C4-2B (cell line): Measurements from ENCODE around the gene TAS1R1.

Experiments
- H3K27ac ChIP-seq: fragments of 450-650 bp; 2 replicates; pipeline ENCODE4 v1.5.1; 2017
- CTCF ChIP-seq: fragments of 450-650 bp; conservative IDR thresholded peaks from 2 replicates; pipeline ENCODE4 v1.5.1; 2017; ENCODE audit warnings: mild to moderate bottlenecking
- ZFX ChIP-seq: fragments of 450-650 bp; IDR thresholded peaks from 2 replicates; pipeline ENCODE4 v1.6.1; 2017

The TAS1R1 gene

DNA sequence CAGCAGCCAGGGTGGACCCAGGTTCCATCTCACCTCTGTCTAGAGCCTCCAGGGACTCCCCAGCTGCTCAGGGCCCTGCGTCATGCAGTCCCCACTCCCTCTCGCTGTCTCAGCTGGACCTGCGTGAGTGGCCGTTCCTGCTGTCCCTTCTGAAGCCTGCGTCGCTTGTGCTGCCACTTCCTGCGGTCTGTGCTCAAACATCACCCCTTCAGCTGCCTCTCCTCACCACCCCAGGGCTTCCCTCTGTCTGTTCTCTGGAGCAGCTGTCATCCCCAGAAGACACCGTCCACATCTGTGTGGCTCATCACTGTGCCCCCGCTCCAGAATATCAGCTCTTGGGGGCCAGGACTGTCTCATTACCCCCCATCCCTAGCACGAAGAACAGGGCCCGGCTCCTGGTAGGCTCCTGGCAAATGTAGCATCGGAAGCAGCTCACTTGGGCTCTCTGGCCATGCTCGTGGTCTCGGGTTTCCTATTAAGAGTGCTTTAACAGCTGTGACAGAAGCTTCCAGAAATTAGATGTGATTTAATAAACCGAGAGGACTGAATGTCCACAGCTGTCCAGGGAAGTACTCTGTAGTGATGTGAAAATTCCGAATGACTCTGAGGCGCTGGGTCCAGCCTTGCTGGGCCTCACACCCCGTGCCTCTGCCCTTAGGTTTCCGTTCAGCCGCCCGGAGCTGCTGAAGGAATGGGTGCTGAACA lies 72.9 kb downstream of the TAS1R1 start:
- no peak for TF ChIP-seq CTCF
- TF ChIP-seq ZFX = no peak
- no peak overlapping the region for H3K27ac ChIP-seq

DNA sequence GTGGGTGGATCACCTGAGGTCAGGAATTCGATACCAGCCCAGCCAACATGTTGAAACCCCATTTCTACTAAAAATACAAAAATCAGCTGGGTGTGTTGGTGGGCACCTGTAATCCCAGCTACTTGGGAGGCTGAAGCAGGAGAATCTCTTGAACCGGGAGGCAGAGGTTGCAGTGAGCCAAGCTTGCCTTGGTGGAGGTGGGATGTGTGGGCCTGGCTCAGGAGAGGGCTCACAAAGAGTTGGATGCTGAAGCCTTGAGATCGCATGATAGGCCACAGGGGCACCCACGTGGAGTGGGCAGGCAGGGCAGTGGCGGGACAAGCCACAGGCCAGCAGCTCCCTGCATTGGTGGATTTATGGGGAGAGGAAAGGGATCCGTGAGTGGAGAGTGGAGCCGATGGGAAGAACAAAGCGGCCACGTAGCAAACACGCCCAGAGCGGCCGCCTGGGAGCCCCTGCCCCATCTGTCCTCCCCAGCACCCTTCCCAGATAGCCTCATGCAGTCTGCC lies 73.9 kb downstream of the TAS1R1 start:
- no peak overlapping the region for H3K27ac ChIP-seq
- TF ChIP-seq ZFX (no peak), CTCF (no peak)
